ENCODE measurements around the gene PRDX3. TPM values are rescaled to one million over a fixed set of nuclear protein-coding genes. Genes with fewer than 3 reads are reported as not detected.
A peak's percentile ranks its signal among the peaks of the same experiment; 100 is the strongest.
"Not testable (repeated sequence)": the region's sequence is repeated elsewhere in the genome, so short reads cannot be mapped to it uniquely, and the experiment has no call there.

Gene PRDX3
- total RNA-seq, 2 donors from 2014 or later: 153 to 173 TPM

- TF ChIP-seq CTCF (conservative IDR thresholded peaks at IDR 0.05): no peak
- Mint-ChIP-seq H3K27ac (no peak overlapping the region), H3K4me3 (no peak overlapping the region), H3K27me3 (ENCODE audit: insufficient read depth) (no peaks in the 10 kb centered on the region), H3K4me1 (no peaks in the 10 kb centered on the region), H3K36me3 (ENCODE audit: low read depth) (peaks cover 58% of the 10 kb centered on the region), H3K9me3 (no peaks in the 10 kb centered on the region)
- H3K27me3 ChIP-seq (ENCODE audit: control insufficient read depth, insufficient read depth, low read length, poor library complexity, severe bottlenecking): no peaks in the 10 kb centered on the region
- H3K4me1 ChIP-seq (ENCODE audit: control insufficient read depth, insufficient read depth, low read length): no peaks in the 10 kb centered on the region
- no peak overlapping the region for H3K27ac ChIP-seq (ENCODE audit: low read depth, low read length)
- WGBS, 2 experiments (ENCODE audit: insufficient coverage in 1 of 2, insufficient read length in 1 of 2): 88 to 100% methylated on average over 5 of the region's 5 CpGs
- DNase-seq: no peak
- H3K9me3 ChIP-seq (ENCODE audit: control insufficient read depth, low read length): no peaks in the 10 kb centered on the region
- peaks cover 15% of the 10 kb centered on the region for H3K36me3 ChIP-seq (ENCODE audit: control insufficient read depth, insufficient read depth, low read length)
- no peak overlapping the region for H3K4me3 ChIP-seq (ENCODE audit: low read length)
- H3K9ac ChIP-seq (ENCODE audit: extremely low read depth, low read length, poor library complexity, severe bottlenecking): no peak overlapping the region
Observed at GRCh38 chr10:119153041-119153440, 25.6 kb downstream of the PRDX3 start.

DNA sequence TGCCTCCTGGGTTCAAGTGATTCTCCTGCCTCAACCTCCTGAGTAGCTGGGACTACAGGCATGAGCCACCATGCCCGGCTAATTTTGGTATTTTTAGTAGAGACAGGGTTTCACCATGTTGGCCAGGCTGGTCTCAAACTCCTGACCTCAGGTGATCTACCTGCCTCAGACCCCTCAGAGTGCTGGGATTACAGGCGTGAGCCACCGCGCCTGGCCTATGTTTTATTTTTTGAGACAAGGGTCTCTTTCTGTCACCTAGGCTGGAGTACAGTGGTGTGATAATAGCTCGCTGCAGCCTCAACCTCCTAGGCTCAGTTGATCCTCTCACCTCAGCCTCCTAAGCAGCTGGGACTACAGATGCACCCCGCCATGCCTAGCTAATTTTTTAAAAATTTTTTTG, 27.0 kb downstream of the PRDX3 start:
- peaks cover 58% of the 10 kb centered on the region for H3K36me3 Mint-ChIP-seq (ENCODE audit: low read depth)
- not testable (repeated sequence) for H3K27me3 ChIP-seq (ENCODE audit: control insufficient read depth, insufficient read depth, low read length, poor library complexity, severe bottlenecking); H3K4me3 ChIP-seq (ENCODE audit: low read length); H3K4me1 Mint-ChIP-seq; H3K9ac ChIP-seq (ENCODE audit: extremely low read depth, low read length, poor library complexity, severe bottlenecking); H3K4me3 Mint-ChIP-seq; H3K4me1 ChIP-seq (ENCODE audit: control insufficient read depth, insufficient read depth, low read length); H3K9me3 ChIP-seq (ENCODE audit: control insufficient read depth, low read length); H3K9me3 Mint-ChIP-seq; H3K27me3 Mint-ChIP-seq (ENCODE audit: insufficient read depth); H3K27ac Mint-ChIP-seq; H3K27ac ChIP-seq (ENCODE audit: low read depth, low read length); DNase-seq
- peaks cover 15% of the 10 kb centered on the region for H3K36me3 ChIP-seq (ENCODE audit: control insufficient read depth, insufficient read depth, low read length)
- 84 to 91% methylated on average over 4 to 6 of the region's 6 CpGs for WGBS, 2 experiments (ENCODE audit: insufficient coverage in 1 of 2, insufficient read length in 1 of 2)

DNA sequence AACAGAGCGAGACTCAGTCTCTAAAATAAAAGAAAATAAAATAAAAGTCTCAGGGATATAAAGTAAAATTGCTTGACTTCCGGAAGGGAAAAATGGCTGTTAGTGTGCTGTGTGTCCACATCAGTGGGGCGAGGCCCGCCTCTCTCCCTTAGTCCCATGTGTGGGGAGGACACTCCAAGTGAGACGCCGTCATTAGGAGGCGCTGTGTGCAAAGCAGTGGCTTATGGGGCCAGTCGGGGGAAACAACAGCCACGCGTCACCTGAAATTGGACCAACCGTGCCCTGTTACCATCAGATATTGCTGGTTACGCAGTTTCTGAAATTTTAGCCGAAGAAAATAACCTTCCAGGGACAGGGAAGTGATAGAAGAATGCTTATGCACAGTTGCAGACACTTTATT, 28.9 kb downstream of the PRDX3 start:
- H3K4me3 Mint-ChIP-seq: no peak overlapping the region
- H3K27me3 ChIP-seq (ENCODE audit: control insufficient read depth, insufficient read depth, low read length, poor library complexity, severe bottlenecking): no peaks in the 10 kb centered on the region
- H3K4me1 ChIP-seq (ENCODE audit: control insufficient read depth, insufficient read depth, low read length): no peaks in the 10 kb centered on the region
- H3K27ac Mint-ChIP-seq: no peak overlapping the region
- no peak overlapping the region for H3K4me3 ChIP-seq (ENCODE audit: low read length)
- no peak overlapping the region for H3K27ac ChIP-seq (ENCODE audit: low read depth, low read length)
- peak; percentile 60 for TF ChIP-seq CTCF (conservative IDR thresholded peaks at IDR 0.05)
- H3K4me1 Mint-ChIP-seq: no peaks in the 10 kb centered on the region
- H3K27me3 Mint-ChIP-seq (ENCODE audit: insufficient read depth): no peaks in the 10 kb centered on the region
- H3K9me3 Mint-ChIP-seq: no peaks in the 10 kb centered on the region
- peak; percentile 75 for DNase-seq
- peaks cover 12% of the 10 kb centered on the region for H3K36me3 ChIP-seq (ENCODE audit: control insufficient read depth, insufficient read depth, low read length)
- WGBS, 2 experiments (ENCODE audit: insufficient coverage in 1 of 2, insufficient read length in 1 of 2): 87 to 90% methylated on average over 11 to 13 of the region's 13 CpGs
- no peaks in the 10 kb centered on the region for H3K9me3 ChIP-seq (ENCODE audit: control insufficient read depth, low read length)
- no peak overlapping the region for H3K9ac ChIP-seq (ENCODE audit: extremely low read depth, low read length, poor library complexity, severe bottlenecking)
- H3K36me3 Mint-ChIP-seq (ENCODE audit: low read depth): peaks cover 50% of the 10 kb centered on the region

- H3K36me3 ChIP-seq (ENCODE audit: control insufficient read depth, insufficient read depth, low read length): peaks cover 8% of the 10 kb centered on the region
- H3K4me1 ChIP-seq (ENCODE audit: control insufficient read depth, insufficient read depth, low read length): no peaks in the 10 kb centered on the region
- no peak overlapping the region for H3K27ac Mint-ChIP-seq
- H3K27ac ChIP-seq (ENCODE audit: low read depth, low read length): no peak overlapping the region
- 88 to 91% methylated on average over 4 to 8 of the region's 8 CpGs for WGBS, 2 experiments (ENCODE audit: insufficient coverage in 1 of 2, insufficient read length in 1 of 2)
- H3K9ac ChIP-seq (ENCODE audit: extremely low read depth, low read length, poor library complexity, severe bottlenecking): no peak overlapping the region
- no peaks in the 10 kb centered on the region for H3K9me3 Mint-ChIP-seq
- no peaks in the 10 kb centered on the region for H3K27me3 ChIP-seq (ENCODE audit: control insufficient read depth, insufficient read depth, low read length, poor library complexity, severe bottlenecking)
- no peak overlapping the region for H3K4me3 Mint-ChIP-seq
- DNase-seq: no peak
- no peak for TF ChIP-seq CTCF (conservative IDR thresholded peaks at IDR 0.05)
- no peaks in the 10 kb centered on the region for H3K4me1 Mint-ChIP-seq
- peaks cover 44% of the 10 kb centered on the region for H3K36me3 Mint-ChIP-seq (ENCODE audit: low read depth)
- no peaks in the 10 kb centered on the region for H3K9me3 ChIP-seq (ENCODE audit: control insufficient read depth, low read length)
- H3K27me3 Mint-ChIP-seq (ENCODE audit: insufficient read depth): no peaks in the 10 kb centered on the region
- no peak overlapping the region for H3K4me3 ChIP-seq (ENCODE audit: low read length)
Observed at GRCh38 chr10:119149157-119149556, 29.5 kb downstream of the PRDX3 start.
